B cell (primary cell): ENCODE data around the gene MPZ. TPM values are rescaled to one million over a fixed set of nuclear protein-coding genes. Genes with fewer than 3 reads are reported as not detected.

Experiments used
- ATAC-seq: fragments of 200-7000 bp; cut with Tn5 transposase; one replicate; pipeline ENCODE4 v1.10.0; 2021; ENCODE audit warnings: low read depth, mild to moderate bottlenecking, moderate number of reproducible peaks, moderate library complexity
- CTCF ChIA-PET: fragments of 350-600 bp; sonication (Branson Sonifier 250); formaldehyde crosslinking; loops from one replicate; lab custom pipeline; 2021; ENCODE audit warnings: antibody characterized with exemption, inconsistent platforms; lab: Charles Lee
- POLR2A ChIA-PET: fragments of 350-600 bp; sonication (Branson Sonifier 250); formaldehyde crosslinking; loops from one replicate; lab custom pipeline; 2021; ENCODE audit warnings: antibody characterized with exemption; lab: Charles Lee
- DNase-seq: peaks from one replicate; pipeline ENCODE4 v3.0.0; 2013
- H2AFZ ChIP-seq: 2 replicates; pipeline ENCODE4 v1.6.1; 2012; ENCODE audit warnings: mild to moderate bottlenecking, low read depth, low read length; ENCODE audit not compliant: insufficient read depth, poor library complexity, severe bottlenecking
- H3K27ac ChIP-seq, 2 donors: 1 replicate in 1 of 2; 2 replicates in 1 of 2; pipeline ENCODE4 v1.5.1; 2012 to 2013; ENCODE audit warnings: low read length in 2 of 2, mild to moderate bottlenecking in 2 of 2, moderate library complexity in 1 of 2
- H3K27me3 ChIP-seq, 4 experiments: fragments of 200-600 bp in 1 of 4; sonication (generic) in 1 of 4; replicated peaks in 1 of 4; 1 replicate in 2 of 4; 2 replicates in 2 of 4; pipeline versions ENCODE4 v1.6.1 to v1.7.0; 2013 to 2016; ENCODE audit warnings: low read length in 3 of 4, mild to moderate bottlenecking in 2 of 4, mixed read lengths in 1 of 4, moderate library complexity in 1 of 4; ENCODE audit not compliant: insufficient read depth in 4 of 4, control insufficient read depth in 3 of 4; ENCODE audit errors: control extremely low read depth in 1 of 4
- H3K36me3 ChIP-seq, 2 experiments: replicated peaks in 1 of 2; 1 replicate in 1 of 2; 2 replicates in 1 of 2; pipeline versions ENCODE4 v1.6.1 to v1.7.1; 2013; ENCODE audit warnings: low read length in 1 of 2; ENCODE audit not compliant: insufficient read depth in 2 of 2, control insufficient read depth in 1 of 2; ENCODE audit errors: control extremely low read depth in 1 of 2, extremely low read depth in 1 of 2
- H3K4me1 ChIP-seq, 2 donors: fragments of 200-600 bp in 1 of 2; sonication (generic) in 1 of 2; 1 replicate in 1 of 2; 2 replicates in 1 of 2; pipeline versions ENCODE4 v1.5.1 to v1.6.1; 2013 to 2017; ENCODE audit warnings: low read length in 2 of 2; ENCODE audit not compliant: control insufficient read depth in 2 of 2, insufficient read depth in 2 of 2
- H3K4me2 ChIP-seq: replicated peaks from 2 replicates; pipeline ENCODE3; 2012; ENCODE audit warnings: mild to moderate bottlenecking, low read depth, low read length; ENCODE audit not compliant: poor library complexity, severe bottlenecking
- H3K4me3 ChIP-seq, 5 experiments: fragments of 200-600 bp in 1 of 5; sonication (generic) in 1 of 5; 1 replicate in 3 of 5; 2 replicates in 2 of 5; pipeline versions ENCODE4 v1.5.1 to v1.7.0; 2011 to 2016; ENCODE audit warnings: low read length in 4 of 5, mild to moderate bottlenecking in 4 of 5, low read depth in 2 of 5, control low read depth in 1 of 5, moderate library complexity in 1 of 5; ENCODE audit not compliant: insufficient read depth in 1 of 5; ENCODE audit errors: control extremely low read depth in 1 of 5, extremely low read depth in 1 of 5
- H3K79me2 ChIP-seq: fragments of 200-600 bp; sonication (generic); one replicate; pipeline ENCODE4 v1.6.0; 2016; ENCODE audit warnings: low read length; ENCODE audit not compliant: control insufficient read depth, insufficient read depth
- H3K9ac ChIP-seq: fragments of 200-600 bp; sonication (generic); 2 replicates; pipeline ENCODE4 v1.6.1; 2017; ENCODE audit warnings: mild to moderate bottlenecking, low read length, moderate library complexity
- H3K9me3 ChIP-seq, 3 donors: one replicate each; pipeline versions ENCODE4 v1.6.1 to v1.7.1; 2013; ENCODE audit warnings: low read length in 2 of 3; ENCODE audit not compliant: control insufficient read depth in 2 of 3, insufficient read depth in 1 of 3; ENCODE audit errors: control extremely low read depth in 1 of 3
- H4K20me1 ChIP-seq: 2 replicates; pipeline ENCODE4 v1.6.0; 2012; ENCODE audit warnings: mild to moderate bottlenecking, low read length; ENCODE audit not compliant: insufficient read depth, control insufficient read depth, poor library complexity, severe bottlenecking
- H3K27ac Mint-ChIP-seq: one replicate; pipeline ENCODE4 v1.8.0; 2021; ENCODE audit warnings: mixed read lengths
- H3K27me3 Mint-ChIP-seq: one replicate; pipeline ENCODE4 v1.8.0; 2021; ENCODE audit warnings: mixed read lengths
- H3K4me1 Mint-ChIP-seq: one replicate; pipeline ENCODE4 v1.8.0; 2021; ENCODE audit warnings: mixed read lengths
- H3K4me3 Mint-ChIP-seq: one replicate; pipeline ENCODE4 v1.8.0; 2021; ENCODE audit warnings: mixed read lengths
- H3K9me3 Mint-ChIP-seq: one replicate; pipeline ENCODE4 v1.8.0; 2022; ENCODE audit warnings: mixed read lengths; ENCODE audit not compliant: insufficient read depth
- CTCF ChIP-seq: fragments of 200-600 bp; IDR thresholded peaks from one replicate; pipeline ENCODE4 v1.8.0; 2022; ENCODE audit warnings: antibody characterized with exemption, mild to moderate bottlenecking
- EZH2 ChIP-seq: IDR thresholded peaks from 2 replicates; pipeline ENCODE4 v1.6.1; 2012; ENCODE audit warnings: borderline replicate concordance, low read depth, mild to moderate bottlenecking, moderate library complexity, low read length; ENCODE audit not compliant: insufficient read depth, poor library complexity, severe bottlenecking
- WGBS: methylation state at CpG from one replicate; pipeline ENCODE4 v1.1.5; 2013; ENCODE audit warnings: missing lambda C conversion rate; ENCODE audit not compliant: insufficient coverage; 5-methylcytosine and 5-hydroxymethylcytosine counted together
- intact Hi-C: fragments of 100-400 bp; cut with micrococcal nuclease; formaldehyde crosslinking; loops from one replicate; pipeline ENCODE4 v1.10.0; 2022
- polyA plus RNA-seq: library from polyadenylated mRNA; depleted of rRNA; stranded (reverse); fragments of >200 nt; gene quantifications from 2 replicates; pipeline ENCODE4 v1.2.3, GENCODE V29; 2012
- total RNA-seq, 2 donors: library from RNA; stranded (reverse); fragments of 120-200 nt in 1 of 2; gene quantifications; 1 replicate in 1 of 2; 2 replicates in 1 of 2; pipeline versions ENCODE4 v1.2.3 to v1.2.4, GENCODE V29; 2013 to 2022

Gene MPZ
- total and polyA plus RNA-seq, 2 donors (not counting 1 experiment from before 2014, with no cell fraction given): 4.3 to 12.9 TPM

- peaks cover 4% of the 10 kb centered on the region for H3K4me1 Mint-ChIP-seq
- intact Hi-C loops: no loop called here
- Histone ChIP-seq H3K4me2 (no peak overlapping the region), H2AFZ (no peak overlapping the region), H3K79me2 (peaks cover 5% of the 10 kb centered on the region), H3K27ac (no peak overlapping the region), H4K20me1 (no peaks in the 10 kb centered on the region), H3K9ac (no peak overlapping the region), H3K27me3 (no peaks in the 10 kb centered on the region), H3K4me3 (no peak overlapping the region), H3K4me1 (no peaks in the 10 kb centered on the region), H3K36me3 (peaks cover 0 to 8% of the 10 kb centered on the region in 2 experiments), H3K9me3 (no peaks in the 10 kb centered on the region)
- WGBS: no CpG with 5 or more reads among the region's 1 CpG
- H3K9me3 Mint-ChIP-seq: no peaks in the 10 kb centered on the region
- ATAC-seq: no peak
- ChIA-PET POLR2A (no interaction called here), CTCF (no interaction called here)
- no peak for TF ChIP-seq EZH2
- DNase-seq: no peak
- no peak overlapping the region for H3K4me3 Mint-ChIP-seq
- H3K27ac Mint-ChIP-seq: no peak overlapping the region
- no peaks in the 10 kb centered on the region for H3K27me3 Mint-ChIP-seq
These were observed 40.9 kb upstream of the MPZ start for GRCh38 chr1:161350671-161351070.

GRCh38 chr1:161342821-161343220, 33.1 kb upstream of the MPZ start:
- Mint-ChIP-seq H3K4me1 (no peaks in the 10 kb centered on the region), H3K9me3 (no peaks in the 10 kb centered on the region), H3K4me3 (no peak overlapping the region), H3K27me3 (no peaks in the 10 kb centered on the region), H3K27ac (no peak overlapping the region)
- intact Hi-C loops: no loop called here
- DNase-seq (no peak), ATAC-seq (no peak)
- Histone ChIP-seq H3K79me2 (peaks cover 10% of the 10 kb centered on the region), H3K4me3 (no peak overlapping the region), H4K20me1 (no peaks in the 10 kb centered on the region), H3K27ac (no peak overlapping the region), H3K9ac (no peak overlapping the region), H3K9me3 (no peaks in the 10 kb centered on the region), H3K4me2 (no peak overlapping the region), H3K4me1 (no peaks in the 10 kb centered on the region), H2AFZ (no peak overlapping the region), H3K27me3 (no peaks in the 10 kb centered on the region), H3K36me3 (peaks cover 9 to 48% of the 10 kb centered on the region in 2 experiments)
- WGBS: 100% methylated on average over 5 of the region's 5 CpGs
- no peak for TF ChIP-seq CTCF
- no peak for TF ChIP-seq EZH2
- ChIA-PET CTCF (interaction anchor here (0.6 kb wide), 1 partner anchor 948 kb away, joined by 3 read pairs; no protein-coding TSS in a partner anchor), POLR2A (no interaction called here)
